Stimulated activated naive CD8-positive, alpha-beta T cell treated with anti-CD3 and anti-CD28 coated beads, Interleukin-15, Interleukin-2, amounts not matched to agents 100 U/mL and 50 U/mL, for 24 hours (primary cell): ENCODE data around the gene MROH7.
"Not testable (repeated sequence)": the region's sequence is repeated elsewhere in the genome, so short reads cannot be mapped to it uniquely, and the experiment has no call there.

ENCODE experiments used
- ATAC-seq: fragments of 150-1000 bp; cut with Tn5 transposase; one replicate; pipeline ENCODE4 v1.10.0; 2021
- DNase-seq: peaks from one replicate; pipeline ENCODE4 v3.0.0; 2021

The MROH7 gene

DNA sequence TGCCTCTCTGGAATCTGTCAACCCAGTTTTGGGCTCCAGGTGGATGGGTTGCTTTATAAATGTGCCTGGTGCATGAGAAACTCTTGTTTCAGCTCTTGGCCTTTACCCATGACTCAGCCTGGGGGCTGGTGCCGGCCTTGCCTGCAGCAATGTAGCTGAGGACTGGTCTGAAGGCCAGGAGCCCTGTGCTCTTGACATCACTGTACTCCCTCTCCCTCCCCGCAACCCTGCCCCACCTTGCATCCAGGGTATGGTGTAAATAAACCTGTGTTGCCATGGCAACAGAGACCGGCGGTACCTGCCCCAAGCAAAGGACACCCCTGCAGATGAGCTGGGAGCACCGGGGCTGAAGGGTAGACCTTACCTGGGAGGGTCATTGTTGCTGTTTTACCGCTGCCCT, 31.5 kb upstream of the MROH7 start:
- DNase-seq (no peak), ATAC-seq (no peak)

DNA sequence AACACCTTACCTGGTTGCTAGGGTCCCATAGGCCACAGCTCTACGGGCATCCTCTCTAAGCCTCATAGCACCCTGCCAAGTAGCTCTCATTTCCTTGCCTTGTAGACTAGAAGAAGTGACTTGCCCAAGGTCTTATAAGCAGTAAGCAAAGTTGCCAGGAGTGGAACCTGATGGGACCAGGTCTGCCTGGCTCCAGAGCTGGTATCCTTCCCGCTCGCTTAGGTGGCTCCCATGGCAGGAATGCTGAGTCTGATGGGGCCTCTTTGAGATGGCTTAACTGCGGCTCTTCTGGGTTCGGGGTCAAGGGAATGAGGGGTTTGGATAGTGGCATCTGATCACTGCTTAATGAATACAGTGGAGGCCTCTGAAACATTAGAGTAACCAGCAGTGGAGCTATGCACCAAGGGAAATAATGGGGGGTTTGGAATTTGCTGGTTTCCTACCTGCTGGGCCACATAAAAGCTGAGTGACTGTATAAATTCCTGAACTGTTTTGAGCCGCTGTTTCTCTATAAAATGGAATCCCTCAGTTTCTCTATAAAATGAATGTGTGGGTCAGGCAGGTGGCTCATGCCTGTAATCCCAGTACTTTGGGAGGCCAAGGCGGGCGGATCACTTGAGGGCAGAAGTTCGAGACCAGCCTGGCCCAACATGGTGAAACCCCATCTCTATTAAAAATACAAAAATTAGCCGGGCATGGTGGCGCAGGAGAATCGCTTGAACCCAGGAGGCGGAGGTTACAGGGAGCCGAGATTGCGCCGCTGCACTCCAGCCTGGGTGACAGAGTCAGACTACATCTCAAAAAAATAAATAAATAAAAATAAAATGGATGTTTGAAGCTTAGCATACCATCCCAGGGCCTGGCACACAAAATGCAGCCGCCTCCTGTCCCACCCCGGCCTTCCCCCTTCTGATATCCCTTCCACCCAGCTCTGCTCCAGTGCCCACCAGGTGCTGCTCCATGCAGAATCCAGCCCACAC, 30.7 kb upstream of the MROH7 start:
- no peak for DNase-seq
- no peak for ATAC-seq

DNA sequence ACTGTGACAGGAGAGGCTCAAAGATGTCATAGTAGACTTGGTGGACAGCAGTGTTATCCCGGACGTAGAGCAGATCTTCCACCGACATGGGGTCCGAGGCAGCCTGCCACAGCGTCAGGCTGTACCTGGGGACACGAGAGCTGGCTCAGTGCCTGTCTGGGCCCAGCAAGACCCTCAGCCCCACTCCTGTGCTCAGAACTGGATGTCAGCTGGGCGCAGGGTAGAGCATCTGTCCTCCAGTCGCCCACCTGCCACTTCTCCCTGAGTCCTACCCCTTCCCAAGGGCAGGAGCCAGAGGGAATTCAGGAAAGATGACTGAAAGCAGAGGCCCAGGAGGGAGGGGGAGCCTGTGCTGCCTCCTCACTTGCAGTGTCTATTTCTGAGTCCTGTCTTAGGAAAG, 30.0 kb upstream of the MROH7 start:
- ATAC-seq (no peak), DNase-seq (no peak)

DNA sequence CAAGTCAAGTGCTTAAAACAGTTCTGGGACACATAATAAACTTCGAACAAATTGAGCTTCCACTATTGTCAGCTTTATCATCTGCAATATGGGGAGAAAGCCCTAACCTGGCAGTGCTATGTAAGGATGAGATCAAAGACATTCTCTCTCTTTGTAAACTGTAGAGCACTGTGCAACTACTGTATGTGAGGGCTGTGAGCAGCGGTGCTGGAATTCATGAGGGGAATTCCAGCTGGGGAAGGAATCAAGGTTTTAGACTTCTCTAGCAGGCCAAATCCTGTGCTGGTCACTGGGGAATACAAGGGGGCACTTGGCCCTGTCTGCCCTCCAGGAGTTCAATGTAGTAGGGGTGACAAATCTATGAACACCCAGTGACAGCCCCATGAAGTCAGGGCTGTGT, 27.6 kb upstream of the MROH7 start:
- ATAC-seq (no peak), DNase-seq (no peak)

DNA sequence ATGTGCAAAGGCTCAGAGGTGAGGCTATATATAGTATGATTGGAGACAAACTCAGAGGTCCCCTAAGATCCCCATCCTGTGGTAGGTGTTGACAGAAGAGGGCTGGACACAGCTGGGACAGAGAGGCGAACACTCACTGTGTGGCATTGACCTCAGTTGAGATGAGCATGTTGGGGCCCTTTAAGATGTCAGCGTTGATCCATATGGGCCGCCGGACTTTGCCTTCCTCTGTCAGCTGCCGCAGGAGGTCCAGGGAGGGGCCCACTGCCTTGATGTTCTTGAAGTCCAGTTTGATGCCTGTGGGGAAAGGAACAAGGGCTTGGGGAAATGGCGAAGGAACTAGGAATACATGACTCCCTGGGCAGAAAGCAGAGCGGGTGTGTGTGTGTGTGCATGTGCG, 27.0 kb upstream of the MROH7 start:
- no peak for DNase-seq
- no peak for ATAC-seq

DNA sequence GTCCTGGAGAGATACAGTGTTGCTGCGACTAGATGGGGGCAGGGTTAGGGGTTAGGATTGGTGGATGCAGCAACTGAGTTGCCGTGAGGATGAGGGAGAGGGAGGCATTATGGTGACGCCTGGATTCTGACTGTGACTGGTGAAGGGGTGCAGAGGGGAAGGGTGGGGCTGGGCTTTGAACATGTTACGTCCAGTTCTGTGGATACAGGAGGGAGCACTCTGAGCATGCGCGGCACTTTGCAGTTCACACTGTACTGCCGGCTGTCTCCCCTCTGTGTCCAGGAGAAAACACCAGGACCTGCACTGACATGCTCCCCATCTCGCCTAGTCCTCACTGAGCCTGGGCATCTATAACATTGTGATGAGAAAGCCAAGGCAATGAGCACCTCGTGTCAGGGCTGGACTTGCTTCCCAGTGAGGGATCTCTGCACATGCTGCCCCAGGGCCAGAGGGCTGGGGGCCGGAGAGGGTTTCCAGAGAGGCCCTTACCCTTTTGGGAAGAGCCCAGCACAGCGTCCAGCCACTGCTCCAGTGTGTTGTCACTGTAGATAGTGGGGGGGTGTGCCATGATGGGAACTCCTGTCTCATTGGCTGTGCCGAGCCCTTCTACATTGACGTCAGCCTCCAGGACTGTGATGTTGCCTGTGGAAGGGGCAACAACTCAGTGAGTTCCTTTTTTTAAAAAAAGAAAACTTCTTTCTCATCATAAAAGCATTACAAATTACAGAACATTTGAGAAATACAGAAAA, 25.9 kb upstream of the MROH7 start:
- no peak for DNase-seq
- ATAC-seq: no peak

DNA sequence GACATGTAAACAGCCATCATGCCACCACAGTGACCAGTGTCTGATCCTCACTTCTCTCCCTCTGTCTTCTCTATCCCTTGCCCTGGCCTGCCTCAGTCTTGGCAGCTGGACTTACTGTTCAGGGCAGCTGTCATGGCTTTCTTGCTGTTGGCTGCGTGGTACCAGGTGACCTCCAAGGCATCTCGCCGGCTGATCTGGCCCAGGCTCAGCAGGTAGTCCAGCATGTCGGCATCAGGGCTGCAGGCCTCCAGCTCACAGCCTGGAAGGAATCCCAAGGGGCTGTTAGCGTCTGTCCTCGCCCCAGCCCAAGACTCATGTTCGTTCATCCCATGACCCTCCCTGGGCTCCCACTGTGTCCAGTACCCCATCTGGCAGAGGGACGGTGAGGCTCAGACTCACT, 21.8 kb upstream of the MROH7 start:
- no peak for ATAC-seq
- DNase-seq: no peak

DNA sequence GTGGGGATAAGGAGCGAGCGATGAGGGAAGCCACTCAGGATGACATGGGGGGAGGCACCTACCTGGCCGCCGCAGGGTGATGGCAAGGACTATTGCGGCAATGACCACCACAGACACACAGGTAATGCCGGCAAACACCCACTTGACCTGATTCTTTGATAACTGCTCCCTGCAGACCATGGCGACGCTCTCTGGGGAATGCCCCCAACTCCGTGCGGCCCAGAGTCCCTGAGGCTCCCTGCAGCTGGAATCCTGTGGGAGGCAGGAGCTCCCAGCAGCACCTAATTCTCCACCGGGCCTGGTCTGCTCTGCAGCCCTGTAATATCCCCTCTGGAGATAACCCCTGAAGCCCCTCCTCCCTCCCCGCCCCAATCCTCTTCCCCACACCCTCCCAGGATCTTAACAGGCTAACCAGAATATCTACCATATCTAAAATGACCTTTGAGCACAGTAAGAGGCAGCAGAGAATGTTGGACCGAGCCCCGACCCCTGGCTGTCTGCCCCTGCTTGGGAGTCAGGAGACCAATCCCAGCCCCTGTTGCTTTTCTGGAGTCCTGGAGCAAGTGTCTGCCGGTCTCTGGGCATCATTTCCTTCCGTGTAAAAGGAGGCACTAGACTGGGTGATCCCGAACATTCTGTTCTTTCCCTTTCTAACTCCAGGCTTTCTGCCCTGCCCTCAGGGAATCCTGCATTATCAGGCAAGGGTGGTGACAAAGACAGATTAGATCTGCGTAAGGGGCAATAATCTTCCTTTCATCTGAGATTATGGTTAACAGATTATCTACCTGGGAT, 18.2 kb upstream of the MROH7 start, which contains the start of gene FAM151A:
FAM151A (minus strand) TSS at position 310 of the 792 bp plus-strand sequence; CDS start at position 180, 130 bp downstream.
- ATAC-seq (no peak), DNase-seq (no peak)

DNA sequence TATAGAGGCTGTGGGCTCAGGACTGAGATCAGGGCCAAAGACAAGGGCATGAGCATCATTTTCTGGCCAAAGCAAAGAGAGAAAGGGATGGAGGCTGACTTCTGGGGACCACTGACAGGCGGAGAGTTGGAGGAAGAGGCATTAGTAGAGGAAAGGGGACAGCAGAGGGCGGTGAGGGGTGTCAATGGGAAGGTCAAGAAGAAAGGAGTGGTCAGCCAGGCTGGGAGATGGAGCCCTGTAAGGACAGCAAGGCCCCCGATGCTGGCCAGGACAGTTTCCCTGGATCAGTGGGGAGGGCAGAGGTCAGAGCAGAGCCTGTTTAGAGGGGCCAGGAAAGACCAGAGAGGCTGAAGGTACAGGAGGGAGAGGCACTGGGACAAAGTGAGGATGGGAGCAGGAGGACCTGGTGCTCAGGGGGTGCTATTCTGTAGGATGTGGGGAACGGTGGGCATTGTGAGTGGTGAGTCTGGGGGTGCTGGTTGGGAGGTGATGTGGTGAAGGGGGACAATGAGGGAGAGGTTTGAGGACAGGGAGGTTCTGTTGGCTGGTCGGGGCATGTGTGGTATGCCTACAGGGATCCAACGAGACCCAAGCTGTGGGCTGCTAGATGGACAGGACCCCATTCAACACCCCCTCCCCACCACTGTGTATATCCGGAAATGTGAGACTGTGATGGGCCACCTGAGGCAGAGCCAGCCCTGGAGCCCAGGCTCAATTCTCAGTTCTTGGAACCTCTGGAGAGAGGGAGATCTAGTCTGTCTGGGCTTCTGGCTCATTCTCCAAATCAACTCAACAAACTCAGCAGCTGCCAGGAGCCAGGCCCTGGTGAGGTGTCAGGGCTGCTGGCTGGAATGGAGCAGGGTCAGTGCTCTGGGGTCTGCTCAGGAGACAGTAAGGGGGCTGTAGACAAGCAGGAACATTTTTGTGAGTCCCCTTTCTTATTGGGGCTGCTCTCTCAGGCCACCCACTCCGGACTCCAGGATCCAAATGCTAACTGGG, 16.8 kb upstream of the MROH7 start:
- DNase-seq (no peak), ATAC-seq (no peak)

DNA sequence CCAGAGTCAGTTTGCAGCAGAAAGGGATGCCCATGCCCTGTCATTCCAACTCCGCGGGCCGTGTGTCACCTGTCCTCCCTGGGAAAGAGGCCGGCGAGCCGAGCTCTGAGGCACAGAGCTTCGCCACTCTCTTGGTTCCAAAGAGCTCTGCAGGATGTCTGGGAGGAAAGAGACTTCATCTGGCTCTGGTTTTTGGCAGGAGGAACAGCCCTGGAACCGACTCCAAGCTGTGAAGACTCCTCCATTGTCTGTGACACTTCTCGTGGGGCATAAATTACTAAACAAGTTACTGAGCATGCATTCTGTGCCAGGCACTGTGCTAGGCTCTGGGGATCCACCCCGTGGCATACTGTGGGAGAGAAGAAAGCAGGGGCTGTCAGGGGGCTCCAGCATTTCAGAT, 14.4 kb upstream of the MROH7 start:
- ATAC-seq (no peak), DNase-seq (no peak)

DNA sequence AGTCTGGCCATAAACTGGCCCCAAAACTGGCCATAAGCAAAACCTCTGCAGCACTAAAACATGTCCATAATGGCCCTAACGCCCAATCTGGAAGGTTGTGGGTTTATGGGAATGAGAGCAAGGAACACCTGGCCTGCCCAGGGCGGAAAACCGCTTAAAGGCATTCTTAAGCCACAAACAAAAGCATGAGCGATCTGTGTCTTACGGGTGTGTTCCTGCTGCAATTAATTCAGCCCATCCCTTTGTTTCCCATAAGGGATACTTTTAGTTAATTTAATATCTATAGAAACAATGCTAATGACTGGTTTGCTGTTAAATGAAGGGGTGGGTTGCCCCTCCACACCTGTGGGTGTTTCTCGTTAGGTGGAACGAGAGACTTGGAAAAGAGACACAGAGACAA, 5.8 kb upstream of the MROH7 start:
- DNase-seq, ATAC-seq: not testable (repeated sequence)

DNA sequence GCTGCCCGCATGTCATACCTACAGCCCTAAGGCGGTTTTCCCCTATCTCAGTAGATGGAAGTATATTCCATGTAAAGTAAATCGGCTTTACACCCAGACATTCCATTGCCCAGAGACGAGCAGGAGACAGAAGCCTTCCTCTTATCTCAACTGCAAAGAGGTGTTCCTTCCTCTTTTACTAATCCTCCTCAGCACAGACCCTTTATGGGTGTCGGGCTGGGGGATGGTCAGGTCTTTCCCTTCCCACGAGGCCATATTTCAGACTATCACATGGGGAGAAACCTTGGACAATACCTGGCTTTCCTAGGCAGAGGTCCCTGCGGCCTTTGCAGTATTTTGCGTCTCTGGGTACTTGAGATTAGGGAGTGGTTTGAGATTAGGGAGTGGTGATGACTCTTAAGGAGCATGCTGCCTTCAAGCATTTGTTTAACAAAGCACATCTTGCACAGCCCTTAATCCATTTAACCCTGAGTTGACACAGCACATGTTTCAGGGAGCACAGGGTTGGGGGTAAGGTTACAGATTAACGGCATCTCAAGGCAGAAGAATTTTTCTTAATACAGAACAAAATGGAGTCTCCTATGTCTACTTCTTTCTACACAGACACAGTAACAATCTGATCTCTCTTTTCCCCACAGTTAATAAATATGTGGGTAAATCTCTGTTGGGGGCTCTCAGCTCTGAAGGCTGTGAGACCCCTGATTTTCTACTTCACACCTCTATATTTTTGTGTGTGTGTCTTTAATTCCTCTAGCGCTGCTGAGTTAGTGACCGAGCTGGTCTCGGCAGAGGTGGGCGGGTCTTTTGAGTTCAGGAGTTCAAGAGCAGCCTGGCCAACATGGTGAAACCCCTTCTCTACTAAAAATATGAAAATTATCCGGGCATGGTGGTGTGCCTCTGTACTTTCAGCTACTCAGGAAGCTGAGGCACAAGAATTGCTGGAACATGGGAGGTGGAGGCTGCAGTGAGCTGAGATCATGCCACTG, 4.8 kb upstream of the MROH7 start:
- DNase-seq, ATAC-seq: not testable (repeated sequence)

DNA sequence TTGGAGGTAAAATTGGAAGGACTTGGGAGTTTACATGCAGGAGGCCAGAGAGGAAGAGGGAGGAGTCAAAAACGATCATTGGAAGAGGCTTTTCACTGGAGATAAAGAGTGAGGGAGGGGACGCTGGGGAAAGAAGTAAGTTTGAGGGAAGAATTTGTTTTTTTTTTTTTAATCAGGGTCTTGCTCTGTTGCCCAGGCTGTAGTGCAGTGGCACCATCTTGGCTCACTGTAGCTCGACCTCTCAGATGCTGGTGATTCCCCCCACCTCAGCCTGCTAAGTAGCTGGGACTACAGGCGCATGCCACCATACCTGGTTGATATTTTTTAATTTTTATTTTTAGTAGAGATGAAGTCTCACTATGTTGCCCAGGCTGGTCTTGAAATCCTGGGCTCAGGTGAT, 1.2 kb upstream of the MROH7 start:
- no peak for DNase-seq
- ATAC-seq: no peak

DNA sequence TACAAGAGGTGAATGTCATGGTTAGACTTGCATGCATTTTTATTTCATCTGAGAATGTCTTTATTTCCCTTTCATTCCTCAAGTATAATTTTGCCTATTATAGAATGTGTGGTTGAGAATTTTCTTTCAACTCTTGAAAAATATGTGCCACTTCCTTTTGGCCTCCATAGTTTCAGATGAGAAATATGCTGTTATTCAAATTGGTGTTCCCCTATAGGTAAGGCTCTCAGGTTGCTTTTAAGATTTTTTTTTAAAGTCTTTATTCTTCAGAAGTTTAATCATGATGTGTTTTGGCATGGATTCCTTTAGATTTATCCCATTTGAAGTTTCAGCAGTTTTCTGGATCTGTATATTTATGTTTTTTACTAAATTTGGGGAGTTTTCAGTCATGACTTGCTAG, 2.1 kb downstream of the MROH7 start:
- DNase-seq: no peak

DNA sequence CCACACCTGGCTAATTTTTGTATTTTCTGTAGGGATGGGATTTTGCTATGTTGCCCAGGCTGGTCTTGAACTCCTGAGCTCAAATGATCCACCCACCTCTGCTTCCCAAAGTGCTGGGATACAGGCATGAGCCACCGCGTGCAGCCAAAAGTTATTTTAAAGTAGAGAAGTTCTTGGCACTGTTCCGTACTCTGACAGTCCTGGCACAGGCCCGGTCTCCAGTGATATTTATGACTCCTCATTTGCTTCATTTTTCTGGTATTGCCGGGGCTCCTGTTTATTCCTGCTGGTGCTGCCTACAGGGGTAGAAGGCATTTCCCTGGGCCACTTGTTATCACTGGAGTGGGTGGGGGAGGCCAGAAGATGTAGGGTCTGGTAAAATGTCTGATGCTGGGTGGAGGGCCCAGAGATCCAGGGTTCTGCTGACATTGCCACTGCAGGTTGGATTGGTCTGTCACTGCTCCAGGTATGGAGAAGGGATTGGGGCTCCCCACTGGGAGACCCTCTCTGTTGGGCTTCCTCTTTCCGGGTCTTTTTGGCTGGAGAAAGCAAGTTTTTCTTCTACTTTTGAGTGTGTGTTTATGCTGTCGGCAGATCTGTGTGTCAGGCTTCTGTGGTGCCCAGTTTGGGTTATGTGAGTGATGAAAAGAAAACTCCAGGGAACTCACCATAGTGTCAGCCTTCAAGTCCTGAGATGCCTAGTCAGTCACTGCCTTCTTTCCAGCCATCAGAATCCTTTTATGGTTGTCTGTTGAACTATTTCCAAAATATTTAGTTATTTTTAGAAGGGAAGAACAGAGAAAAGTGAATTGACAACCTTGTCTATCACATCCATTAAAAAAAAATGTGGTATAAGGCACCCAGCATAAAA, 4.5 kb downstream of the MROH7 start:
- DNase-seq (no peak), ATAC-seq (no peak)

More for the DNA sequence above, 2.1 kb downstream of the MROH7 start:
- no peak for ATAC-seq

DNA sequence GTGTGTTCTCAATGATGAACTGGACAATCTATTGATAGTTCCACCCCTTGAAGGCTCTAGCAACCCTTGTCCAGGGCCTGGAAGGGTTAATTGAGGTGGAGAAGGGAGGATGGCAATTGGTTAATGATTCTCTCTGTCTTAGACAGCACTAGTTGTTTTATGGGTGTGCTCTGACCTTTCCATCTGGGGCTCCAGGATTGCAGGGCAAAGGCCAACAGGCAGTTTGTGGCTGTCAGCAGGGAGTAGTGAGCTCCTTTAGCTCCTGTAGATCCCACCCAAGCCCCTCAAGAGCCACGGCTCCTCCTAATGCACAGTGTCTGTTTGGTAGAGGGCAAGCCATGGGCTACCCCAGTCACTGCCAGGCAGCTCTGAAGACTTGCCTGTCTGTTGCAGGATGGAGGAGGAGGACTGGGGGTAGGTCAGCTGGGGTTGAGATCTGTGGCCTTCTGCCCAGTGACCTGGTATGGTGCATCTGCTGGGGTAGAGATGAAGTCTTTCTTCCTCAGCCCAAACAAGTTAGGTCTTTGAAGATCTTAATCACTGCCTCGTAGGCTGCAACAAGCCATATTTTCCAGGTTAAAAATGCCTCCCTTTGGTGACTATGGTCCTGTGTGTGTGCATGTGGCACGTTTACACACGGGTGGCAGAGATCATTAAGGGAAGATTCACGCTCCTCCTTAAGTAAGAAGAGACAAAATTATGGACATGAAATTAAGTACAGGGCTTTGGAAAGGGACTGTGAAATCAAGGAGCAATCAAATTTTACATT, 7.7 kb downstream of the MROH7 start:
- no peak for DNase-seq
- no peak for ATAC-seq

DNA sequence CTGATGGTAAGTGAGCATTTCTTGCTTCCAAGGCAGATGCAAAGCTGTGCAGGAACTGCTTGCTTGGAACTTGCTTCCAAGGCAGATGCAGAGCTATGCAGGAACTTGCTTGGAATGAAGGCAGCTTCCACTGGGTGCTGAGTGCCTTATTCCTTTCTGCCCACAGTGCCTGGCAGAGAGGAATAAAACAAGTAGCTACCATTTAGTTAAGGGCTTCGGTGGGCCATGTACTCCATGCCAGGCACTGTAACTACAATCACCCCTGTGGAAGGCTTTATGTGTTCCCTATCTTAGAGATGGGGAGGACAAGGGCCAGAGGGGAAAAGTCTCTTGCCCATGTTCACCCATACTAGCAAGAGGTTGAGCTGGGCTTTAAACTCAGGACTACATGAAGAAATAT, 8.3 kb downstream of the MROH7 start:
- no peak for DNase-seq
- no peak for ATAC-seq

DNA sequence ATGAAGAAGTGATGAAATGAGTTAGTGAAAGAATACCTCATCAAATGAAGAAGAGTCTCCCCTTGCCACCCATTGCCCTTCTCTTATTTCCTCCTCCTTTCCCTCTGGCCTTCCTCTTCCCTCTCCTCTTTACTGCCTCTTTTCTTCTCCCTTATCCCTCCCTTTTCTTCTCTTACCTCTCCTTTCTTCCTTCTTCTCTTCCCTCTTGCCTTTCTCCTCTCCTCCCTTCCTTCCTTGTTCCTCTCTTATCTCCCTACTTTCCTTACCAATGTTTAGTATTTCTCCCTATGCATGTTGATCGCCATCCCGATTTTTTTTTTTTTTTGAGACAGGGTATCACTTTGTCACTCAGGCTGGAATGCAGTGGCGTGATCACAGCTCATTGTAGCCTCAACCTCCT, 8.8 kb downstream of the MROH7 start:
- DNase-seq (no peak), ATAC-seq (no peak)
